GM23248 (cell line): ENCODE results near the gene NIF3L1. TPM values are rescaled to one million over a fixed set of nuclear protein-coding genes. Genes with fewer than 3 reads are reported as not detected.

Source experiments
- DNase-seq: peaks from one replicate; pipeline ENCODE4 v3.0.0-alpha.2; 2015
- H2AFZ ChIP-seq: fragments of 200-600 bp; sonication (generic); 2 replicates; pipeline ENCODE4 v1.6.1; 2016; ENCODE audit warnings: antibody characterized with exemption
- H3F3A ChIP-seq: fragments of 200-600 bp; sonication (generic); 2 replicates; pipeline ENCODE4 v1.6.1; 2016; ENCODE audit warnings: mild to moderate bottlenecking, antibody characterized with exemption, mixed run types; ENCODE audit not compliant: insufficient read depth
- H3K27ac ChIP-seq: fragments of 200-600 bp; sonication (generic); 2 replicates; pipeline ENCODE4 v1.5.1; 2016; ENCODE audit warnings: mild to moderate bottlenecking
- H3K27me3 ChIP-seq: fragments of 200-600 bp; sonication (generic); replicated peaks from 2 replicates; pipeline ENCODE4 v1.6.1; 2016; ENCODE audit warnings: mild to moderate bottlenecking; ENCODE audit not compliant: insufficient read depth
- H3K36me3 ChIP-seq: fragments of 200-600 bp; sonication (generic); 2 replicates; pipeline ENCODE4 v1.6.1; 2016; ENCODE audit warnings: low read depth, mild to moderate bottlenecking
- H3K4me1 ChIP-seq: fragments of 200-600 bp; sonication (generic); 2 replicates; pipeline ENCODE4 v1.6.1; 2016; ENCODE audit warnings: mild to moderate bottlenecking; ENCODE audit not compliant: insufficient read depth
- H3K4me2 ChIP-seq: fragments of 200-600 bp; sonication (generic); one replicate; pipeline ENCODE4 v1.6.1; 2016; ENCODE audit warnings: mild to moderate bottlenecking; ENCODE audit not compliant: unreplicated experiment
- H3K4me3 ChIP-seq: fragments of 200-600 bp; sonication (generic); 2 replicates; pipeline ENCODE4 v1.5.1; 2016; ENCODE audit warnings: mild to moderate bottlenecking
- H3K79me2 ChIP-seq: fragments of 200-600 bp; sonication (generic); 2 replicates; pipeline ENCODE4 v1.6.1; 2016; ENCODE audit warnings: mild to moderate bottlenecking; ENCODE audit not compliant: insufficient read depth
- H3K9ac ChIP-seq: fragments of 200-600 bp; sonication (generic); 2 replicates; pipeline ENCODE4 v1.6.1; 2016; ENCODE audit warnings: mild to moderate bottlenecking
- H3K9me2 ChIP-seq: fragments of 200-600 bp; sonication (generic); 2 replicates; pipeline ENCODE4 v1.6.1; 2016; ENCODE audit warnings: mixed run types, mild to moderate bottlenecking, moderate library complexity; ENCODE audit not compliant: insufficient read depth
- H3K9me3 ChIP-seq: fragments of 200-600 bp; sonication (generic); one replicate; pipeline ENCODE4 v1.6.1; 2017; ENCODE audit warnings: low read depth
- H4K20me1 ChIP-seq: fragments of 200-600 bp; sonication (generic); 2 replicates; pipeline ENCODE4 v1.6.0; 2016; ENCODE audit not compliant: insufficient read depth
- EZH2 ChIP-seq: fragments of 200-600 bp; sonication (generic); IDR thresholded peaks from 2 replicates; pipeline ENCODE4 v1.6.1; 2018; ENCODE audit warnings: antibody characterized with exemption, mild to moderate bottlenecking; ENCODE audit not compliant: insufficient read depth, poor library complexity, severe bottlenecking
- EZH2phosphoT487 ChIP-seq: fragments of 200-600 bp; sonication (generic); IDR thresholded peaks from 2 replicates; pipeline ENCODE4 v1.6.1; 2018; ENCODE audit warnings: antibody characterized with exemption, moderate library complexity, mild to moderate bottlenecking, low read depth; ENCODE audit not compliant: insufficient read depth
- WGBS, 2 experiments: methylation state at CpG; one replicate each; pipeline ENCODE4 v1.1.6; 2015 to 2017; ENCODE audit warnings: low lambda C conversion rate in 2 of 2, low coverage in 1 of 2; ENCODE audit errors: missing lambda C conversion rate in 2 of 2; 5-methylcytosine and 5-hydroxymethylcytosine counted together
- in situ Hi-C: fragments of 300-500 bp; cut with MboI; formaldehyde crosslinking; loops from 2 replicates; pipeline ENCODE4 v1.15.0; 2020
- polyA plus RNA-seq: library from polyadenylated mRNA; unstranded; fragments of >200 nt; fragmentation: Nextera tagmentation; extraction: Ambion mirVana; gene quantifications from 2 replicates; pipeline ENCODE4 v1.2.1, GENCODE V29; 2016
- total RNA-seq: library from RNA; depleted of rRNA; stranded (reverse); fragments of >200 nt; shearing (Covaris generic); gene quantifications from 2 replicates; pipeline ENCODE4 v1.2.3, GENCODE V29; 2014

NIF3L1 gene
- total and polyA plus RNA-seq, 2 experiments from 2014 or later: 21.5 to 26.7 TPM

DNA sequence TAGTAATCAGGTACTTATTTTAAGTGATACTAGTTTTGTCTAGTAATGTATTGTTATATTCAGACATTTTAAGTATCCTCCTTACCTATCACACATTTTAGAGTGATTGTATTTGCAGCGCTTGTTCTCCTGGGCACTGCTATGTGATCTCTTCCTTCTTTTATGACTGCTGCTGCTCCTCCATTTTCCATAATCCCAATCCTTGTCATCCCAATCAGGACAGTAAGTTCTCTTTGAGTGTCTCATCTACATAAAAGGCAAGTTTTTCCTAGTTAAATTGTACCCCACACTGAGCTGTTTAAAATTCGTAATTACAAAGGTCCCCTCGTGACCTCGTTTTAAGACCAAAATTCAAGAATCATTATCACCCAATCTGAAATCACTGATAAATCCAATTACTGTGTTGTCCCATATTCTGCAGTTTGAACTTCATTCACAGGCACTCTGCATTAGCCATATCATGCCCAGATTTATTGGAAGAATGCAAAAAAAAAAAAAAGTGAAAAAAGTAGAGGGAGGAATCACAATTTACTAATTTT is 27.5 kb upstream of the NIF3L1 start:
- TF ChIP-seq EZH2phosphoT487 (no peak), EZH2 (no peak)
- Histone ChIP-seq H3K36me3 (peaks cover 44% of the 10 kb centered on the region), H3K4me3 (peak overlapping the region; percentile 98), H3K4me2 (peak overlapping the region; percentile 85), H2AFZ (no peak overlapping the region), H3K9me3 (no peaks in the 10 kb centered on the region), H3K27me3 (no peaks in the 10 kb centered on the region), H3F3A (peaks cover 65% of the 10 kb centered on the region), H3K4me1 (peaks cover 42% of the 10 kb centered on the region), H3K27ac (peak overlapping the region; percentile 99), H3K79me2 (peaks cover 78% of the 10 kb centered on the region), H3K9me2 (no peaks in the 10 kb centered on the region), H3K9ac (peak overlapping the region; percentile 100), H4K20me1 (peaks cover 23% of the 10 kb centered on the region)
- in situ Hi-C loops: loop anchor here (25.0 kb wide), 1 partner anchor 899 kb away; the partner anchor contains the start of genes MAIP1 and TYW5
- 3 to 5% methylated on average over 4 of the region's 4 CpGs for WGBS, 2 experiments
- peak; percentile 25 for DNase-seq

GRCh38 chr2:200862532-200863000 is 26.6 kb upstream of the NIF3L1 start:
- Histone ChIP-seq H2AFZ (no peak overlapping the region), H3F3A (peaks cover 64% of the 10 kb centered on the region), H3K4me2 (peak overlapping the region; percentile 85), H3K36me3 (peaks cover 36% of the 10 kb centered on the region), H3K9me3 (no peaks in the 10 kb centered on the region), H3K27me3 (no peaks in the 10 kb centered on the region), H3K9ac (peak overlapping the region; percentile 100), H3K4me1 (peaks cover 49% of the 10 kb centered on the region), H3K4me3 (peak overlapping the region; percentile 98), H3K9me2 (no peaks in the 10 kb centered on the region), H4K20me1 (peaks cover 21% of the 10 kb centered on the region), H3K27ac (peak overlapping the region; percentile 99), H3K79me2 (peaks cover 69% of the 10 kb centered on the region)
- TF ChIP-seq EZH2 (no peak), EZH2phosphoT487 (no peak)
- 0 to 1% methylated on average over 13 of the region's 13 CpGs for WGBS, 2 experiments
- peak; percentile 87 for DNase-seq
- in situ Hi-C loops: loop anchor here (25.0 kb wide), 1 partner anchor 900 kb away; the partner anchor contains the start of genes MAIP1 and TYW5

DNA sequence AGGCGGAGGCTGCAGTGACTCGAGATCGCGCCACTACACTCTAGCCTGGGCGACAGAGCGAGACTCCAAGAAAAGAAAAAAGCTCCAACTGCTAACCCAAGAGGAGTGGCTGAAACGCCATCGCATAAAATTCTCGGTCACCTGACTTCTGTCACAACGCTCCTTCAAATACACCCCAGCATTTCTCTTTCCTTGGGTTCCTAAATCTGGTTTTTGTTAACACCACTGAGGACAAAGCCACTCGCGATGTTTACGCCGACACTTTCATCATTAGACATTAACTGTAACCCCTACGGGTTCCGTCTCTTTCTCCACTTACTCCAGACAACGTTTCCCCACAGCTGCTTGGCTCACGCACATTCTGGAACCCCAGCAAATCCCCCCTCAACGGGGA is 25.4 kb upstream of the NIF3L1 start:
- H3K4me3 ChIP-seq: peak overlapping the region; percentile 98
- no peaks in the 10 kb centered on the region for H3K9me2 ChIP-seq
- H3K9ac ChIP-seq: peak overlapping the region; percentile 100
- H3K27ac ChIP-seq: peak overlapping the region; percentile 99
- DNase-seq: peak; percentile 61
- peaks cover 61% of the 10 kb centered on the region for H3F3A ChIP-seq
- in situ Hi-C loops: loop anchor here (25.0 kb wide), 1 partner anchor 901 kb away; the partner anchor contains the start of genes MAIP1 and TYW5
- H3K27me3 ChIP-seq: no peaks in the 10 kb centered on the region
- peak overlapping the region; percentile 85 for H3K4me2 ChIP-seq
- H2AFZ ChIP-seq: no peak overlapping the region; the same call in 1 of the 2 replicates
- H3K36me3 ChIP-seq: peaks cover 24% of the 10 kb centered on the region
- peaks cover 51% of the 10 kb centered on the region for H3K4me1 ChIP-seq
- no peak for TF ChIP-seq EZH2
- TF ChIP-seq EZH2phosphoT487: no peak
- H3K9me3 ChIP-seq: no peaks in the 10 kb centered on the region
- peaks cover 57% of the 10 kb centered on the region for H3K79me2 ChIP-seq
- WGBS, 2 experiments: 0 to 1% methylated on average over 17 to 19 of the region's 19 CpGs
- H4K20me1 ChIP-seq: peaks cover 21% of the 10 kb centered on the region

DNA sequence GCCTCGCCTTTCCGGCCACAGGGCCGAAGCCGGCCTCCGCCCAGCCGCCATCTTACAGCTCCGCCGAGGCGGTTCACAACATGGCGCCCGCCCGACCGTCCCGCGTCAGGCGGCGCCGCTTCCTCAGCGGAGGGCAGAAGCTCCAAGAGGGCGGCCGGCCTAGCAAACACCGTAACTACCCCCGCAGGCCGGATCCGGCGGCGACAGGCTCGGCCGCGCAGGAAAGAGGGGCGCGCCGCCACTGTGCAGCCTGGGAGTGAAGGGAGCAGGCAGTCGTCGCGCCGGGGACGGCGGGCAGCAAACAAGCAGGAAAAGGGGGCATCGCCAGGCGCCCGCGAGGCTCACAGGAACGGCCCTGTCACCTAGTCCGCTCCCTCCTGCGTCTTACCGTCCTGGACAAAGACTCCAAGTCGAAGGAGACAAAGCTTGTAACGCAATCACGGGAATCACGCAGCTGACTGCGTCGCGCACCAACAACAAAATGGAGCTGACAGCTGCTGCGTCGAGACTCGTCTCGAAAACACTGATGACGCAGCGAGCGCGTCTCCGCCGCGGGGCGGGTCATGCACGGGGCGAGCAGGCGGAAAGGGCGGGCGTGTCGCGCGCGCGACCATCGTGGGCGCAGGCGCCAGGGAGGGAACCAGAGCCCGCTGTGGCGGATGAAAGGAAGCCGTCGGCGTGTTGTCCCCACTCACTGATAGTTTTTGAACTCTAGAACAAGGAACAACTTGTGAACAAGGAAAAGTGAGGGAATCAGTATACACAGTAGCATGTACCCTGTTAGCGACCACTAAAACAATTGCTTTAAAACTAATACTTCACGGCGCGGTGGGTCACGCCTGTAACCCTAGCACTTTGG is 24.8 kb upstream of the NIF3L1 start, which contains the start of gene CLK1:
Gene CLK1 (minus strand): TSS at position 483 of the 859 bp plus-strand sequence. CDS start 2,796 bp downstream, outside the sequence.
- H3K27me3 ChIP-seq: no peaks in the 10 kb centered on the region
- peaks cover 45% of the 10 kb centered on the region for H3K4me1 ChIP-seq
- H4K20me1 ChIP-seq: peaks cover 21% of the 10 kb centered on the region
- peak within 1 kb of the TSS; percentile 91 for H2AFZ ChIP-seq
- H3K9me2 ChIP-seq: no peaks in the 10 kb centered on the region
- peaks cover 55% of the 10 kb centered on the region for H3F3A ChIP-seq
- H3K36me3 ChIP-seq: peaks cover 17% of the 10 kb centered on the region
- DNase-seq: peak; percentile 98
- peak within 1 kb of the TSS; percentile 98 for H3K4me3 ChIP-seq
- peak within 1 kb of the TSS; percentile 88 for H3K4me2 ChIP-seq
- WGBS, 2 experiments: 1 to 3% methylated on average over 70 to 89 of the region's 89 CpGs
- H3K9me3 ChIP-seq: no peaks in the 10 kb centered on the region
- H3K9ac ChIP-seq: peak within 1 kb of the TSS; percentile 100
- in situ Hi-C loops: loop anchor here (25.0 kb wide), 1 partner anchor 902 kb away; the partner anchor contains the start of genes MAIP1 and TYW5
- peak within 1 kb of the TSS; percentile 99 for H3K27ac ChIP-seq
- H3K79me2 ChIP-seq: peaks cover 50% of the 10 kb centered on the region
- TF ChIP-seq EZH2 (no peak), EZH2phosphoT487 (no peak)
